Osteoblast (primary cell): ENCODE measurements around the gene C6orf141. TPM values are rescaled to one million over a fixed set of nuclear protein-coding genes. Genes with fewer than 3 reads are reported as not detected.

Source experiments
- DNase-seq: peaks from one replicate; pipeline ENCODE4 v3.0.0; 2011; ENCODE audit warnings: low spot score, mixed read lengths; ENCODE audit not compliant: insufficient read length; ENCODE audit errors: missing footprints
- H2AFZ ChIP-seq: 2 replicates; pipeline ENCODE4 v1.6.0; 2011; ENCODE audit warnings: mild to moderate bottlenecking, low read length
- H3K27ac ChIP-seq: 2 replicates; pipeline ENCODE4 v1.5.1; 2011; ENCODE audit warnings: mild to moderate bottlenecking, low read depth, low read length, moderate library complexity
- H3K27me3 ChIP-seq: 2 replicates; pipeline ENCODE4 v1.6.0; 2012; ENCODE audit warnings: mild to moderate bottlenecking, control low read depth, inconsistent platforms, low read length, moderate library complexity; ENCODE audit not compliant: insufficient read depth
- H3K36me3 ChIP-seq: 2 replicates; pipeline ENCODE4 v1.5.1; 2011; ENCODE audit warnings: mild to moderate bottlenecking, low read length, control low read depth, moderate library complexity; ENCODE audit not compliant: insufficient read depth
- H3K4me1 ChIP-seq: 2 replicates; pipeline ENCODE4 v1.5.1; 2011; ENCODE audit warnings: mild to moderate bottlenecking, low read length, control low read depth, moderate library complexity; ENCODE audit not compliant: insufficient read depth
- H3K4me2 ChIP-seq: 2 replicates; pipeline ENCODE4 v1.6.0; 2011; ENCODE audit warnings: mild to moderate bottlenecking, low read length; ENCODE audit not compliant: insufficient read depth
- H3K4me3 ChIP-seq: fragments of 200-600 bp; sonication (generic); 3 replicates; pipeline ENCODE4 v1.5.1; 2012; ENCODE audit warnings: mild to moderate bottlenecking, low read length, inconsistent platforms; ENCODE audit not compliant: insufficient read depth
- H3K79me2 ChIP-seq: 2 replicates; pipeline ENCODE4 v1.6.0; 2012; ENCODE audit warnings: mild to moderate bottlenecking, low read length, control low read depth, inconsistent platforms; ENCODE audit not compliant: insufficient read depth
- H3K9me3 ChIP-seq: 2 replicates; pipeline ENCODE4 v1.5.1; 2011; ENCODE audit warnings: low read depth, low read length, control low read depth
- H4K20me1 ChIP-seq: 2 replicates; pipeline ENCODE4 v1.6.0; 2012; ENCODE audit warnings: mild to moderate bottlenecking, low read length, control low read depth; ENCODE audit not compliant: insufficient read depth
- CTCF ChIP-seq: IDR thresholded peaks from 2 replicates; pipeline ENCODE4 v1.5.1; 2011; ENCODE audit warnings: mild to moderate bottlenecking, low read depth, low read length, moderate library complexity; ENCODE audit errors: extremely low read depth
- total RNA-seq: library from RNA; depleted of rRNA; stranded (reverse); fragments of >200 nt; gene quantifications from 2 replicates; pipeline ENCODE4 v1.2.3, GENCODE V29; 2012

Gene C6orf141
- total RNA-seq, 1 donor = not detected

GRCh38 chr6:49513153-49513989 lies 37.1 kb upstream of the C6orf141 start:
- Histone ChIP-seq H3K9me3 (no peaks in the 10 kb centered on the region), H3K4me2 (no peak overlapping the region), H3K4me3 (no peak overlapping the region), H3K4me1 (no peaks in the 10 kb centered on the region), H3K27me3 (no peaks in the 10 kb centered on the region), H3K36me3 (no peaks in the 10 kb centered on the region), H4K20me1 (no peaks in the 10 kb centered on the region), H2AFZ (no peak overlapping the region), H3K27ac (no peak overlapping the region), H3K79me2 (no peaks in the 10 kb centered on the region)
- no peak for DNase-seq
- no peak for TF ChIP-seq CTCF

GRCh38 chr6:49514571-49515484 lies 35.6 kb upstream of the C6orf141 start:
- H3K4me1 ChIP-seq = no peaks in the 10 kb centered on the region

GRCh38 chr6:49515485-49516146 lies 34.9 kb upstream of the C6orf141 start:
- Histone ChIP-seq H3K4me3 (no peak overlapping the region), H3K9me3 (no peaks in the 10 kb centered on the region), H3K27me3 (no peaks in the 10 kb centered on the region), H2AFZ (no peak overlapping the region), H3K4me2 (no peak overlapping the region), H4K20me1 (no peaks in the 10 kb centered on the region), H3K79me2 (no peaks in the 10 kb centered on the region), H3K4me1 (no peaks in the 10 kb centered on the region), H3K36me3 (no peaks in the 10 kb centered on the region), H3K27ac (no peak overlapping the region)
- no peak for TF ChIP-seq CTCF
- no peak for DNase-seq

More at GRCh38 chr6:49514571-49515484, 35.6 kb upstream of the C6orf141 start:
- Histone ChIP-seq H4K20me1 (no peaks in the 10 kb centered on the region), H3K27ac (no peak overlapping the region), H2AFZ (no peak overlapping the region), H3K4me2 (no peak overlapping the region), H3K9me3 (no peaks in the 10 kb centered on the region), H3K27me3 (no peaks in the 10 kb centered on the region), H3K79me2 (no peaks in the 10 kb centered on the region), H3K36me3 (no peaks in the 10 kb centered on the region), H3K4me3 (no peak overlapping the region)
- TF ChIP-seq CTCF = no peak
- no peak for DNase-seq
